HCT116 (cell line): Measurements from ENCODE around the gene DMXL2.

Experiments used
- EZH2 ChIP-seq: fragments of 200-600 bp; sonication (generic); IDR thresholded peaks from 2 replicates; pipeline ENCODE4 v1.6.1; 2017; ENCODE audit warnings: antibody characterized with exemption, mixed run types
- EZH2phosphoT487 ChIP-seq: fragments of 200-600 bp; IDR thresholded peaks from 2 replicates; pipeline ENCODE4 v1.6.1; 2018; ENCODE audit warnings: antibody characterized with exemption, borderline replicate concordance
- POLR2A ChIP-seq: IDR thresholded peaks from 2 replicates; pipeline ENCODE4 v1.7.0; 2011; ENCODE audit warnings: borderline replicate concordance; ENCODE audit not compliant: insufficient read depth, insufficient read length; ENCODE audit errors: extremely low read depth
- POLR2AphosphoS5 ChIP-seq: IDR thresholded peaks from 2 replicates; pipeline ENCODE4 v1.6.1; 2011; ENCODE audit warnings: mild to moderate bottlenecking, low read depth, low read length, moderate library complexity
- RAD21 ChIP-seq: IDR thresholded peaks from 2 replicates; pipeline ENCODE4 v1.6.1; 2012; ENCODE audit warnings: low read depth, mild to moderate bottlenecking
- YY1 ChIP-seq: IDR thresholded peaks from 2 replicates; pipeline ENCODE4 v1.6.1; 2011; ENCODE audit warnings: low read length, low read depth, moderate library complexity, mild to moderate bottlenecking; ENCODE audit not compliant: insufficient replicate concordance; ENCODE audit errors: extremely low read depth
- ZBTB33 ChIP-seq: IDR thresholded peaks from 2 replicates; pipeline ENCODE4 v1.6.1; 2011; ENCODE audit warnings: mild to moderate bottlenecking, low read length, moderate library complexity; ENCODE audit not compliant: insufficient replicate concordance; ENCODE audit errors: extremely low read depth
- TF ChIP-seq, protein P1 (sequence below), 3 experiments: fragments of 200-600 bp in 1 of 3; sonication (generic) in 1 of 3; IDR thresholded peaks in 2 of 3; conservative IDR thresholded peaks in 1 of 3; 2 replicates each; pipeline ENCODE4 v1.5.1; 2012 to 2017; ENCODE audit warnings: low read depth in 2 of 3, low read length in 2 of 3, antibody characterized with exemption in 1 of 3, borderline replicate concordance in 1 of 3, control low read depth in 1 of 3, mild to moderate bottlenecking in 1 of 3, mixed read lengths in 1 of 3, mixed run types in 1 of 3, moderate library complexity in 1 of 3; ENCODE audit not compliant: insufficient read depth in 1 of 3
- TF ChIP-seq, protein P2 (sequence below): IDR thresholded peaks from 2 replicates; pipeline ENCODE4 v1.6.1; 2012

DNA sequence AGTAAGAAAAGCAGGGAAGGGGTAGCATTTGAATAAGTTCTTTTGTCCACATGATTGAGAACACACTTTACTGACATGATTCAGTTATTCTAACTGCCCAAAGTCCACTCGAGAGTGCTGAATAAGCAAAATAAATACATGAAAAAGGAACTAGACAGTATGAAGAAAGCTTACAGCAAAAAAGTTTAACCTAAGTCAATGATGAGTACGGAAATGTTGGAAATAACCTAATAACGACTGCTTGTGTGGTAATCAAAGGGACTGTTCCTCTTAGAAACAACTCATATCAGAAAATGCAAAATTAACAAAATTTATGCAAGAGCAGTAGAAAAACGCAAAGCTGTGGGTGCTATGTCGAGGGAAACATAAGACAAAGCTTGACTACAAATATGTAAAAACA lies 36.6 kb downstream of the DMXL2 start:
- TF ChIP-seq ZBTB33, result no peak
- TF ChIP-seq, protein P1, sequence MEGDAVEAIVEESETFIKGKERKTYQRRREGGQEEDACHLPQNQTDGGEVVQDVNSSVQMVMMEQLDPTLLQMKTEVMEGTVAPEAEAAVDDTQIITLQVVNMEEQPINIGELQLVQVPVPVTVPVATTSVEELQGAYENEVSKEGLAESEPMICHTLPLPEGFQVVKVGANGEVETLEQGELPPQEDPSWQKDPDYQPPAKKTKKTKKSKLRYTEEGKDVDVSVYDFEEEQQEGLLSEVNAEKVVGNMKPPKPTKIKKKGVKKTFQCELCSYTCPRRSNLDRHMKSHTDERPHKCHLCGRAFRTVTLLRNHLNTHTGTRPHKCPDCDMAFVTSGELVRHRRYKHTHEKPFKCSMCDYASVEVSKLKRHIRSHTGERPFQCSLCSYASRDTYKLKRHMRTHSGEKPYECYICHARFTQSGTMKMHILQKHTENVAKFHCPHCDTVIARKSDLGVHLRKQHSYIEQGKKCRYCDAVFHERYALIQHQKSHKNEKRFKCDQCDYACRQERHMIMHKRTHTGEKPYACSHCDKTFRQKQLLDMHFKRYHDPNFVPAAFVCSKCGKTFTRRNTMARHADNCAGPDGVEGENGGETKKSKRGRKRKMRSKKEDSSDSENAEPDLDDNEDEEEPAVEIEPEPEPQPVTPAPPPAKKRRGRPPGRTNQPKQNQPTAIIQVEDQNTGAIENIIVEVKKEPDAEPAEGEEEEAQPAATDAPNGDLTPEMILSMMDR (IDR thresholded peaks at IDR 0.05 in 2 of 3, conservative IDR thresholded peaks at IDR 0.05 in 1 of 3; ENCODE audit: borderline replicate concordance in 1 of 3, insufficient read depth in 1 of 3, low read depth in 2 of 3, low read length in 2 of 3), result no peak
- no peak for TF ChIP-seq POLR2AphosphoS5
- no peak for TF ChIP-seq EZH2phosphoT487
- TF ChIP-seq EZH2, result no peak
- no peak for TF ChIP-seq RAD21
- no peak for TF ChIP-seq POLR2A
- TF ChIP-seq, protein P2, sequence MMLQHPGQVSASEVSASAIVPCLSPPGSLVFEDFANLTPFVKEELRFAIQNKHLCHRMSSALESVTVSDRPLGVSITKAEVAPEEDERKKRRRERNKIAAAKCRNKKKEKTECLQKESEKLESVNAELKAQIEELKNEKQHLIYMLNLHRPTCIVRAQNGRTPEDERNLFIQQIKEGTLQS, result no peak
- no peak for TF ChIP-seq YY1
